ENCODE data around the gene JARID2.

- TF ChIP-seq CTCF (IDR thresholded peaks at IDR 0.05) (no peak), POLR2A (IDR thresholded peaks at IDR 0.05) (no peak), POLR2AphosphoS5 (IDR thresholded peaks at IDR 0.05) (no peak)
Measured at GRCh38 chr6:15359335-15359862, 113.5 kb downstream of the JARID2 start.

All from breast epithelium (tissue), 3 donors.